ENCODE results near the gene HS3ST5. TPM values are rescaled to one million over a fixed set of nuclear protein-coding genes. Genes with fewer than 3 reads are reported as not detected.

HS3ST5 gene
- total RNA-seq, 2 donors from 2014 or later: not detected

DNA sequence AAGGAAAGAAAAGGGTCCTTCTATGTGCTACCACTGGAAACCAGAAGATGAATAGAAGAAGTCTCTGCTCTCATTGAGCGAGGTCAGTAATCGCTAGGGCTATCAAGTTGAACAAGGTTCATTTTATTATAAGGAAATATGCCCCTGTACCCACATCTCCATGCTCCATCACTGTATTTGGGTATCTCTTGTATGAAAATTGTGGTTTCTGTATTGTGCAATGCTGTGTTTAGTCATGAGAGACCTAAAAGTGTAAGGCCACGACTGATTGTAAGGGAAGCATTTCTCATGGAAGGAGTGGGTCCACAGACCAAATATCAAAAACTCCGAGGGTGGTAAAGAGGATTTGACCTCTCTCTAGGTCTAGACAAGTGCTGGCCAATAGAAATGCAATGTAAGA lies 3.6 kb upstream of the HS3ST5 start:
- H3K9me3 ChIP-seq: no peaks in the 10 kb centered on the region
- ATAC-seq (ENCODE audit: insufficient number of reproducible peaks, low FRiP score, low read depth) (no peak), DNase-seq (ENCODE audit: low spot score) (no peak)
- H3K4me1 ChIP-seq (ENCODE audit: control insufficient read depth in 1 of 2, low read depth in 2 of 2): peaks cover 0 to 14% of the 10 kb centered on the region in 2 donors
- no peak overlapping the region for H3K4me3 ChIP-seq
- no peaks in the 10 kb centered on the region for H3K27me3 ChIP-seq (replicated peaks; ENCODE audit: insufficient read depth)
- no peaks in the 10 kb centered on the region for H3K36me3 ChIP-seq
- no peak for TF ChIP-seq CTCF (IDR thresholded peaks at IDR 0.05)
- H3K27ac ChIP-seq: no peak overlapping the region

DNA sequence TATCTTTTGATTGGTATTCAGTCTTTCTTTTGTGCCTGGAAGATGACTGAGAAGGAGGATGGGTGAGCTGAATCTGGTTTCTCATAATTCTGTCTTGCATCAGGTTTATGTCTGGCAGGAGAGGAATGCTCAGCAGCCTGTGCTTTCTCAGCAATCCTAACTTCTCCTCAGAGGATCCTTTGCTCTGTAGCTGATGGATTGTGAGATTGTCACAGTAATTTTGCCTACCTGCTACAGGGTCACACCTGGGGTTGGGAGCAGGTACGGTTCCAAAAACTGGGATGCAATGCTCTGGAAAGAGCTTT lies 2.1 kb upstream of the HS3ST5 start:
- peaks cover 0 to 17% of the 10 kb centered on the region in 2 donors for H3K4me1 ChIP-seq (ENCODE audit: control insufficient read depth in 1 of 2, low read depth in 2 of 2)
- H3K36me3 ChIP-seq: no peaks in the 10 kb centered on the region
- ATAC-seq (ENCODE audit: insufficient number of reproducible peaks, low FRiP score, low read depth) (no peak), DNase-seq (ENCODE audit: low spot score) (no peak)
- no peak overlapping the region for H3K4me3 ChIP-seq
- no peaks in the 10 kb centered on the region for H3K27me3 ChIP-seq (replicated peaks; ENCODE audit: insufficient read depth)
- no peak for TF ChIP-seq CTCF (IDR thresholded peaks at IDR 0.05)
- H3K27ac ChIP-seq: no peak overlapping the region
- no peaks in the 10 kb centered on the region for H3K9me3 ChIP-seq

DNA sequence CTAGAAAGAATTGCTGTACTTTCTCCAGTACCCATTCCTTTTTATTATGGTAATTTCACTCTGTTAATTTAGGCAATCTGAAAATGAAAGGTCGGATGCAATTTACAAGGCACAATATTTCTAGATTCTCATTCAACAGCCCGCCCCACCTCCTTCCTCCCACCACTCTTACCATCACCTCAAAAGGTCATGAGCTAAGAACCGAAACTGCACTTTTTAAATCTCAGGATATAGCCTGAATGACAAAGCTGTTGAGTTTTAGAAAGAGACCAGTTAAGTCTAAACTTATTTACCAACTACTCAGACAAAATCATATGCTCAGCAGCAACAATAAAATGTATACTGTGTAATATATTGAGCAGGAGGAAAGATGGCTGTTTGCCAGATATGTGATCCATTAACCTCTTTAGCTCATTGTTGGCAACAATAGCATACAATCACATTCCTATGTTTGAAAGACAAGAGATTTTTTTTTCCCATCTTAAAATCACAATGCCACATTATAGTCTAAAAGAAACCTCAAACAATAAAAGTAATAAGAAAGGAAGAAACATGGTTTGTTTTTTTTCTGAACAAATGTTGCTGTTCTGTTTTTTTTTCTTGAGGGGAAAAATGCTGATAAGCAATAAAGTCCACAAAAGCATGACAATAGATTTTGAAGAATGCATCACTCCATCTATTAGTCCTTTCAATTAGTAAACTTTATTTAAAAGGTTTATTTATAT lies 1.6 kb upstream of the HS3ST5 start:
- Histone ChIP-seq H3K4me3 (no peak overlapping the region), H3K9me3 (no peaks in the 10 kb centered on the region), H3K27ac (no peak overlapping the region), H3K27me3 (replicated peaks; ENCODE audit: insufficient read depth) (no peaks in the 10 kb centered on the region), H3K36me3 (no peaks in the 10 kb centered on the region), H3K4me1 (ENCODE audit: control insufficient read depth in 1 of 2, low read depth in 2 of 2) (peaks cover 0 to 17% of the 10 kb centered on the region in 2 donors)
- DNase-seq (ENCODE audit: low spot score): no peak
- no peak for ATAC-seq (ENCODE audit: insufficient number of reproducible peaks, low FRiP score, low read depth)
- TF ChIP-seq CTCF (IDR thresholded peaks at IDR 0.05): no peak

GRCh38 chr6:114343782-114344144 lies 940 bp upstream of the HS3ST5 start:
- no peak for ATAC-seq (ENCODE audit: insufficient number of reproducible peaks, low FRiP score, low read depth)
- peak overlapping the region; percentile 73 for H3K4me3 ChIP-seq
- no peaks in the 10 kb centered on the region for H3K27me3 ChIP-seq (replicated peaks; ENCODE audit: insufficient read depth)

More at GRCh38 chr6:114343782-114344144, 940 bp upstream of the HS3ST5 start:
- TF ChIP-seq CTCF (IDR thresholded peaks at IDR 0.05): no peak
- H3K9me3 ChIP-seq: no peaks in the 10 kb centered on the region
- peaks cover 0 to 17% of the 10 kb centered on the region in 2 donors for H3K4me1 ChIP-seq (ENCODE audit: control insufficient read depth in 1 of 2, low read depth in 2 of 2)
- no peak for DNase-seq (ENCODE audit: low spot score)
- H3K36me3 ChIP-seq: no peaks in the 10 kb centered on the region
- no peak overlapping the region for H3K27ac ChIP-seq

Data from thoracic aorta (tissue), 2 donors.